ENCODE results near the gene VAV1.

VAV1 gene

GRCh38 chr19:6849876-6850275, 77.4 kb downstream of the VAV1 start:
- no peak for TF ChIP-seq MYC (IDR thresholded peaks at IDR 0.05; ENCODE audit: low read depth, low read length)
- TF ChIP-seq, protein P1, sequence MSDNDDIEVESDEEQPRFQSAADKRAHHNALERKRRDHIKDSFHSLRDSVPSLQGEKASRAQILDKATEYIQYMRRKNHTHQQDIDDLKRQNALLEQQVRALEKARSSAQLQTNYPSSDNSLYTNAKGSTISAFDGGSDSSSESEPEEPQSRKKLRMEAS (IDR thresholded peaks at IDR 0.05; ENCODE audit: low read depth, low read length) = no peak
- TF ChIP-seq POLR2A (IDR thresholded peaks at IDR 0.05; ENCODE audit: extremely low read depth, insufficient read length) = no peak

GRCh38 chr19:6851359-6851758, 78.9 kb downstream of the VAV1 start:
- DNase-seq (ENCODE audit: low read depth) = no peak
- H3K4me3 ChIP-seq (ENCODE audit: low read depth, low read length) = no peak overlapping the region
- TF ChIP-seq POLR2A (IDR thresholded peaks at IDR 0.05; ENCODE audit: extremely low read depth, insufficient read length) = no peak
- TF ChIP-seq, protein P1 (IDR thresholded peaks at IDR 0.05; ENCODE audit: low read depth, low read length) = no peak
- TF ChIP-seq MYC (IDR thresholded peaks at IDR 0.05; ENCODE audit: low read depth, low read length) = no peak
- no peak for TF ChIP-seq CTCF (IDR thresholded peaks at IDR 0.05; ENCODE audit: low read depth, low read length)

More at GRCh38 chr19:6849876-6850275, 77.4 kb downstream of the VAV1 start:
- DNase-seq (ENCODE audit: low read depth) = no peak
- no peak overlapping the region for H3K4me3 ChIP-seq (ENCODE audit: low read depth, low read length)

- no peak for TF ChIP-seq CTCF (IDR thresholded peaks at IDR 0.05; ENCODE audit: low read depth, low read length)
- no peak for TF ChIP-seq MYC (IDR thresholded peaks at IDR 0.05; ENCODE audit: low read depth, low read length)
- TF ChIP-seq POLR2A (IDR thresholded peaks at IDR 0.05; ENCODE audit: extremely low read depth, insufficient read length) = no peak
- TF ChIP-seq, protein P1 (IDR thresholded peaks at IDR 0.05; ENCODE audit: low read depth, low read length) = no peak
- no peak for DNase-seq (ENCODE audit: low read depth)
- H3K4me3 ChIP-seq (ENCODE audit: low read depth, low read length) = no peak overlapping the region
Measured at GRCh38 chr19:6852001-6852400, 79.5 kb downstream of the VAV1 start.

- DNase-seq (ENCODE audit: low read depth) = no peak
- no peak overlapping the region for H3K4me3 ChIP-seq (ENCODE audit: low read depth, low read length)
- TF ChIP-seq CTCF (IDR thresholded peaks at IDR 0.05; ENCODE audit: low read depth, low read length) (no peak), MYC (IDR thresholded peaks at IDR 0.05; ENCODE audit: low read depth, low read length) (no peak), POLR2A (IDR thresholded peaks at IDR 0.05; ENCODE audit: extremely low read depth, insufficient read length) (no peak)
- TF ChIP-seq, protein P1 (IDR thresholded peaks at IDR 0.05; ENCODE audit: low read depth, low read length) = no peak
Measured at GRCh38 chr19:6853868-6854267, 81.4 kb downstream of the VAV1 start.

GRCh38 chr19:6854758-6855157, 82.2 kb downstream of the VAV1 start:
- no peak overlapping the region for H3K4me3 ChIP-seq (ENCODE audit: low read depth, low read length)
- DNase-seq (ENCODE audit: low read depth) = no peak
- TF ChIP-seq MYC (IDR thresholded peaks at IDR 0.05; ENCODE audit: low read depth, low read length) (no peak), CTCF (IDR thresholded peaks at IDR 0.05; ENCODE audit: low read depth, low read length) (no peak), POLR2A (IDR thresholded peaks at IDR 0.05; ENCODE audit: extremely low read depth, insufficient read length) (no peak)
- TF ChIP-seq, protein P1 (IDR thresholded peaks at IDR 0.05; ENCODE audit: low read depth, low read length) = no peak

- TF ChIP-seq CTCF (IDR thresholded peaks at IDR 0.05; ENCODE audit: low read depth, low read length) = no peak
- no peak for TF ChIP-seq POLR2A (IDR thresholded peaks at IDR 0.05; ENCODE audit: extremely low read depth, insufficient read length)
- no peak for TF ChIP-seq MYC (IDR thresholded peaks at IDR 0.05; ENCODE audit: low read depth, low read length)
- TF ChIP-seq, protein P1 (IDR thresholded peaks at IDR 0.05; ENCODE audit: low read depth, low read length) = no peak
- DNase-seq (ENCODE audit: low read depth) = no peak
Measured at GRCh38 chr19:6856749-6857372, 84.4 kb downstream of the VAV1 start.

More at GRCh38 chr19:6856749-6857372, 84.4 kb downstream of the VAV1 start:
- H3K4me3 ChIP-seq (ENCODE audit: low read depth, low read length) = no peak overlapping the region
